ENCODE measurements around the gene BIN2. TPM values are rescaled to one million over a fixed set of nuclear protein-coding genes. Genes with fewer than 3 reads are reported as not detected.
"Not testable (repeated sequence)": the region's sequence is repeated elsewhere in the genome, so short reads cannot be mapped to it uniquely, and the experiment has no call there.

BIN2 gene
- total RNA-seq, 1 experiment from 2014 or later, result not detected

GRCh38 chr12:51262758-51263177, 61.2 kb downstream of the BIN2 start:
- intact Hi-C loops (cut with micrococcal nuclease; ENCODE audit: unreplicated experiment), result loop anchor here (1.0 kb wide), 1 partner anchor 79 kb away; no protein-coding TSS in a partner anchor
- no peaks in the 10 kb centered on the region for H3K9me3 ChIP-seq (ENCODE audit: low read depth, low read length, poor library complexity, severe bottlenecking)
- TF ChIP-seq CTCF (conservative IDR thresholded peaks at IDR 0.05; ENCODE audit: low read depth, low read length) (peak; percentile 69), EZH2 (IDR thresholded peaks at IDR 0.05; ENCODE audit: borderline replicate concordance, low read depth, low read length, poor library complexity, severe bottlenecking) (no peak)
- no peaks in the 10 kb centered on the region for H3K27me3 ChIP-seq (replicated peaks; ENCODE audit: insufficient read depth, low read depth, low read length, poor library complexity)
- H3K27ac ChIP-seq (ENCODE audit: low read depth, low read length, poor library complexity, severe bottlenecking), result peak overlapping the region; percentile 30
- no peak overlapping the region for H3K4me3 ChIP-seq (ENCODE audit: low read depth, low read length, poor library complexity, severe bottlenecking)
- no TSS peak for BruUV-seq (replicated peaks)
- DNase-seq (ENCODE audit: low spot score), result peak; percentile 81
- CTCF ChIA-PET, result interaction anchor here (1.1 kb wide), 1 partner anchor 78 kb away, joined by 5 read pairs; no protein-coding TSS in a partner anchor
- peaks cover 13% of the 10 kb centered on the region for H3K4me1 ChIP-seq (ENCODE audit: insufficient read depth, low read length, poor library complexity, severe bottlenecking)
- POLR2A ChIA-PET (ENCODE audit: low non-redundant PET), result interaction anchor here (0.5 kb wide), 1 partner anchor 197 kb away, joined by 12 read pairs; no protein-coding TSS in a partner anchor
- no peaks in the 10 kb centered on the region for H3K36me3 ChIP-seq (ENCODE audit: insufficient read depth, low read length, poor library complexity, severe bottlenecking)

- CTCF ChIA-PET; POLR2A ChIA-PET (ENCODE audit: low non-redundant PET): not testable (repeated sequence)
These were observed 64.4 kb downstream of the BIN2 start for GRCh38 chr12:51259600-51259999.

GRCh38 chr12:51254536-51254935, 69.4 kb downstream of the BIN2 start:
- ChIA-PET CTCF (no interaction called here), POLR2A (ENCODE audit: low non-redundant PET) (no interaction called here)
- BruUV-seq (replicated peaks), result no TSS peak
- Histone ChIP-seq H3K27ac (ENCODE audit: low read depth, low read length, poor library complexity, severe bottlenecking) (no peak overlapping the region), H3K36me3 (ENCODE audit: insufficient read depth, low read length, poor library complexity, severe bottlenecking) (no peaks in the 10 kb centered on the region), H3K27me3 (replicated peaks; ENCODE audit: insufficient read depth, low read depth, low read length, poor library complexity) (no peaks in the 10 kb centered on the region), H3K4me3 (ENCODE audit: low read depth, low read length, poor library complexity, severe bottlenecking) (no peak overlapping the region), H3K9me3 (ENCODE audit: low read depth, low read length, poor library complexity, severe bottlenecking) (no peaks in the 10 kb centered on the region), H3K4me1 (ENCODE audit: insufficient read depth, low read length, poor library complexity, severe bottlenecking) (no peaks in the 10 kb centered on the region)
- TF ChIP-seq CTCF (conservative IDR thresholded peaks at IDR 0.05; ENCODE audit: low read depth, low read length) (no peak), EZH2 (IDR thresholded peaks at IDR 0.05; ENCODE audit: borderline replicate concordance, low read depth, low read length, poor library complexity, severe bottlenecking) (no peak)
- intact Hi-C loops (cut with micrococcal nuclease; ENCODE audit: unreplicated experiment), result no loop called here
- DNase-seq (ENCODE audit: low spot score), result no peak

More at GRCh38 chr12:51259600-51259999, 64.4 kb downstream of the BIN2 start:
- H3K27ac ChIP-seq (ENCODE audit: low read depth, low read length, poor library complexity, severe bottlenecking); H3K4me3 ChIP-seq (ENCODE audit: low read depth, low read length, poor library complexity, severe bottlenecking); DNase-seq (ENCODE audit: low spot score); BruUV-seq (replicated peaks); H3K9me3 ChIP-seq (ENCODE audit: low read depth, low read length, poor library complexity, severe bottlenecking); intact Hi-C loops (cut with micrococcal nuclease; ENCODE audit: unreplicated experiment); H3K36me3 ChIP-seq (ENCODE audit: insufficient read depth, low read length, poor library complexity, severe bottlenecking); H3K4me1 ChIP-seq (ENCODE audit: insufficient read depth, low read length, poor library complexity, severe bottlenecking); H3K27me3 ChIP-seq (replicated peaks; ENCODE audit: insufficient read depth, low read depth, low read length, poor library complexity): not testable (repeated sequence)

GRCh38 chr12:51253276-51253675, 70.7 kb downstream of the BIN2 start:
- CTCF ChIA-PET, result interaction anchor here (0.8 kb wide), 1 partner anchor 226 kb away, joined by 3 read pairs; no protein-coding TSS in a partner anchor
- intact Hi-C loops (cut with micrococcal nuclease; ENCODE audit: unreplicated experiment), result no loop called here

More at GRCh38 chr12:51253276-51253675, 70.7 kb downstream of the BIN2 start:
- Histone ChIP-seq H3K9me3 (ENCODE audit: low read depth, low read length, poor library complexity, severe bottlenecking) (no peaks in the 10 kb centered on the region), H3K27me3 (replicated peaks; ENCODE audit: insufficient read depth, low read depth, low read length, poor library complexity) (no peaks in the 10 kb centered on the region), H3K27ac (ENCODE audit: low read depth, low read length, poor library complexity, severe bottlenecking) (no peak overlapping the region), H3K36me3 (ENCODE audit: insufficient read depth, low read length, poor library complexity, severe bottlenecking) (no peaks in the 10 kb centered on the region), H3K4me3 (ENCODE audit: low read depth, low read length, poor library complexity, severe bottlenecking) (no peak overlapping the region), H3K4me1 (ENCODE audit: insufficient read depth, low read length, poor library complexity, severe bottlenecking) (no peaks in the 10 kb centered on the region)
- no peak for DNase-seq (ENCODE audit: low spot score)
- POLR2A ChIA-PET (ENCODE audit: low non-redundant PET), result no interaction called here
- BruUV-seq (replicated peaks), result no TSS peak
- TF ChIP-seq CTCF (conservative IDR thresholded peaks at IDR 0.05; ENCODE audit: low read depth, low read length) (no peak), EZH2 (IDR thresholded peaks at IDR 0.05; ENCODE audit: borderline replicate concordance, low read depth, low read length, poor library complexity, severe bottlenecking) (no peak)
